WERI-Rb-1 (cell line): ENCODE data around the gene FARS2.

Source experiments
- DNase-seq: peaks from one replicate; pipeline ENCODE4 v3.0.0-alpha.2; 2020
- H3K27ac ChIP-seq: fragments of 250-450 bp; sonication (Bioruptor Pico); 2 replicates; pipeline ENCODE4 v1.5.1; 2020; ENCODE audit warnings: mild to moderate bottlenecking, moderate library complexity
- H3K27me3 ChIP-seq: fragments of 250-450 bp; sonication (Bioruptor Pico); 2 replicates; pipeline ENCODE4 v1.5.1; 2021; ENCODE audit warnings: mild to moderate bottlenecking, low read depth, moderate library complexity; ENCODE audit not compliant: insufficient read depth, severe bottlenecking
- H3K36me3 ChIP-seq: fragments of 250-450 bp; sonication (Bioruptor Pico); 2 replicates; pipeline ENCODE4 v1.5.1; 2020; ENCODE audit warnings: mild to moderate bottlenecking, moderate library complexity
- H3K4me3 ChIP-seq: 2 replicates; pipeline ENCODE4 v1.5.1; 2011; ENCODE audit warnings: low read depth, mild to moderate bottlenecking, control low read depth, low read length
- H3K9me3 ChIP-seq: fragments of 250-450 bp; sonication (Bioruptor Pico); 2 replicates; pipeline ENCODE4 v1.5.1; 2021; ENCODE audit warnings: mild to moderate bottlenecking, moderate library complexity; ENCODE audit not compliant: severe bottlenecking
- TF ChIP-seq, protein P1 (sequence below): IDR thresholded peaks from 2 replicates; pipeline ENCODE4 v1.5.1; 2011; ENCODE audit warnings: low read depth, mild to moderate bottlenecking, control low read depth, inconsistent platforms, low read length

Gene FARS2

DNA sequence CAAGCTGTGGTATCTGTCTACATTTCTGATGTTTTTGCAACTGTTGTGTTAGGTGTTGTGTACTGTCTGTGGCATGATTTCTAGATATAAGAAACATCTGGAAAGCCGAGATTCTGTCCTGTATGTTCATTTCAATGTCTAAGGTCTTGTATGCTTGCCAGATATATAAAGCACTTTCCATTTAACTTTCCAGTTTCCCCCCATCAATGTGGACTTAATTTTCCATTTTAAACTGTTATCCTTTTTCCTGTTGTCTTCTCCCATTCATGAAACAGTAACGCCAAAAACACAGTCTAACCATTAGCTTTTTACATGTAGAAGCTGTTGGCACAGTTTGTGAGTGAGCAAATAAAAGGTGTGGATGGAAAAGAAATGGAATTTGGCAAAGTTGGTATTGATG lies 181.6 kb downstream of the FARS2 start:
- no peaks in the 10 kb centered on the region for H3K9me3 ChIP-seq
- DNase-seq, result no peak
- H3K36me3 ChIP-seq, result no peaks in the 10 kb centered on the region
- H3K4me3 ChIP-seq, result no peak overlapping the region
- no peak overlapping the region for H3K27ac ChIP-seq
- TF ChIP-seq, protein P1, sequence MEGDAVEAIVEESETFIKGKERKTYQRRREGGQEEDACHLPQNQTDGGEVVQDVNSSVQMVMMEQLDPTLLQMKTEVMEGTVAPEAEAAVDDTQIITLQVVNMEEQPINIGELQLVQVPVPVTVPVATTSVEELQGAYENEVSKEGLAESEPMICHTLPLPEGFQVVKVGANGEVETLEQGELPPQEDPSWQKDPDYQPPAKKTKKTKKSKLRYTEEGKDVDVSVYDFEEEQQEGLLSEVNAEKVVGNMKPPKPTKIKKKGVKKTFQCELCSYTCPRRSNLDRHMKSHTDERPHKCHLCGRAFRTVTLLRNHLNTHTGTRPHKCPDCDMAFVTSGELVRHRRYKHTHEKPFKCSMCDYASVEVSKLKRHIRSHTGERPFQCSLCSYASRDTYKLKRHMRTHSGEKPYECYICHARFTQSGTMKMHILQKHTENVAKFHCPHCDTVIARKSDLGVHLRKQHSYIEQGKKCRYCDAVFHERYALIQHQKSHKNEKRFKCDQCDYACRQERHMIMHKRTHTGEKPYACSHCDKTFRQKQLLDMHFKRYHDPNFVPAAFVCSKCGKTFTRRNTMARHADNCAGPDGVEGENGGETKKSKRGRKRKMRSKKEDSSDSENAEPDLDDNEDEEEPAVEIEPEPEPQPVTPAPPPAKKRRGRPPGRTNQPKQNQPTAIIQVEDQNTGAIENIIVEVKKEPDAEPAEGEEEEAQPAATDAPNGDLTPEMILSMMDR, result no peak
- H3K27me3 ChIP-seq, result no peaks in the 10 kb centered on the region

DNA sequence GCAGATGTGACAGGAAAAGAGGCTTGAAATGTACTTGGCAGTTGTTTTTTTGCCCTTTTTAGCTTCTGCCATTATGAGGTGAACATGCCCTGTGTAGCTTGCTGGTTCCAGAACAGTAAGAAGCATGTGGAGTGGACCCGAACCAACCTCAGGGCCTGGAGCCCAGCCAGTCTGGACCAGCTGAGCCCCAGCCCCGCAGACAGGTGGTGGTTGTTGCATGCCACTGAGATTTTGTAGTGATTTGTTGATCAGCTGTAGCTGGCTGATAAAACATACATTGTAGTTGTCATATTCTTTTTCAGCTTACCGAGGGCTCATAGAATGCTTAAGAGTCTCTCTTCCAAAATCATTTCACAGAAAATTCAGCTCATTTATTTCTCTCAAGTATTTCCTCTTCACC lies 182.2 kb downstream of the FARS2 start:
- Histone ChIP-seq H3K27ac (no peak overlapping the region), H3K36me3 (no peaks in the 10 kb centered on the region), H3K9me3 (no peaks in the 10 kb centered on the region), H3K27me3 (no peaks in the 10 kb centered on the region), H3K4me3 (no peak overlapping the region)
- DNase-seq, result no peak
- TF ChIP-seq, protein P1, result no peak

DNA sequence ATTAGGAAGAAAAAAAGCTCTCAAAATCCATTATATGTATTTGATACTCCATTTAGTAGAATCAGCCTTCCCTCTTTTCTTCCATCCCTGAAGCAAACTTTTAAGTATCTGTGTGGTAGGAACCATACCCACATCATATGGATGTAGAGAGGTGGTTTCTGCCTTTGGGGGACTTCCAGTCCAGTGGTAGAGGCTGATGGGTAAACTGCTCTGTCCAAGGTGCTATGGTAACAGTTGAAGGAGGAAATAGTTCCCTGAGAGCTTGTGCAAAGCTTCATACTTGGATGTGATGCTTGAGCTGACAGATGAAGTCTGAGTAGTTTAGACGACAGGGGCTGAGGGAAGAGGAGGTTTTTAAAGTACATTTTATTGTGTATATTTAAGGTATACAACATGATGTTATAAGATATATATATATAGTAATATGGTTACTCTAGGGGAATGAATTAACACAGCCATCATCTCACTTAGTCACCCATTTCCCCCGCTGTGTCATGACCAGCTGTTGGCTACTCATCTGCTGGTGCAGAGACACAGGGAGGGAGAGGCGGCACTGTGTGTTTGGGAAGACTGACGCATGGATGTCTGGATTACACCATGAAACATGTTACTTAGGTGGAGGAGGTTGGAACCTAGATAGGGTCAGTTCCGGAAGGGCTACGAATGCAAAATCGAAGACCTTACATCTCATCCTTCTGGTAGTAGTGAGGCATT lies 185.2 kb downstream of the FARS2 start:
- TF ChIP-seq, protein P1, result no peak
- Histone ChIP-seq H3K36me3 (no peaks in the 10 kb centered on the region), H3K27me3 (no peaks in the 10 kb centered on the region), H3K9me3 (no peaks in the 10 kb centered on the region), H3K4me3 (no peak overlapping the region), H3K27ac (no peak overlapping the region)
- no peak for DNase-seq

DNA sequence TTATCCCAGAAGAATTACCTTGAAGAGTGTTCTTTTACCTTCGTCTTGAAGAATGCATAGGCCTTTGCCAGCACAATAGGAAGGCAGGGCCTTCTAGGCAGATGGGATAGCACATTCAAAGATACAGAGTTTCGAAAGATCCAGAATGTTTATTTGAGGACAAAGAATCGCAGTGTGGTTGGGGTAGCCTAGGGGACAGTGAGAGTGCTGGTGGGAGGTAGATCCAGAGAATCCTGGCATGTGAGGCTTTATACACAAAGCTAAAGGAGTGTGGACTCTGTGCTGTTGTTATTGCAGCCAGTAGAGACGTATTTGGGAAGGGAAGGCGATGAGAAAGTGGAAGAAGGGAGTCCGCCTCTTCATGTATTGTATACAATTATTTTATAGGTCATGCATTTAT lies 186.6 kb downstream of the FARS2 start:
- no peaks in the 10 kb centered on the region for H3K36me3 ChIP-seq
- H3K9me3 ChIP-seq, result no peaks in the 10 kb centered on the region
- H3K27ac ChIP-seq, result no peak overlapping the region
- no peak for DNase-seq
- no peaks in the 10 kb centered on the region for H3K27me3 ChIP-seq
- TF ChIP-seq, protein P1, result no peak
- H3K4me3 ChIP-seq, result no peak overlapping the region

DNA sequence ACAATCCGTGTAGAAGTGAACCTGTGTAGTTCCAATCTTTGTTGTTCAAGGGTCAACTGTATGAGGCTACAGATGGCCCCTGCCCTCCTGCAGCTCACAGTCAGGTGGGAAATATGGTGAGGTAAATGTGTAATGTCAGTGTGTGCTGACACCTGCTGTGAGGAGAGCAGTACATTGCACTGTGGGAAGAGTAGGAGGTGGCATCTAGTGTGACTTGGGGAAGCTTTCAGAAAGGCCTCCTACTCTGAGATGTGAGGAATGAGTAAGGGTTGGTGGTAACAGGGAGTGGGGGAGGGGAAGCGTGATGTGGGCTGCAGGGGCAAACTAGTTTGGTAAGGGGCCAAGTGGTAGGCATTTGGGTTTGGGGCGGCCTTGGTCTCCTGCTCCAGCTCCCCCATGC lies 188.8 kb downstream of the FARS2 start:
- H3K27ac ChIP-seq, result no peak overlapping the region
- TF ChIP-seq, protein P1, result no peak
- no peaks in the 10 kb centered on the region for H3K36me3 ChIP-seq
- no peak overlapping the region for H3K4me3 ChIP-seq
- no peak for DNase-seq
- no peaks in the 10 kb centered on the region for H3K27me3 ChIP-seq
- H3K9me3 ChIP-seq, result no peaks in the 10 kb centered on the region

DNA sequence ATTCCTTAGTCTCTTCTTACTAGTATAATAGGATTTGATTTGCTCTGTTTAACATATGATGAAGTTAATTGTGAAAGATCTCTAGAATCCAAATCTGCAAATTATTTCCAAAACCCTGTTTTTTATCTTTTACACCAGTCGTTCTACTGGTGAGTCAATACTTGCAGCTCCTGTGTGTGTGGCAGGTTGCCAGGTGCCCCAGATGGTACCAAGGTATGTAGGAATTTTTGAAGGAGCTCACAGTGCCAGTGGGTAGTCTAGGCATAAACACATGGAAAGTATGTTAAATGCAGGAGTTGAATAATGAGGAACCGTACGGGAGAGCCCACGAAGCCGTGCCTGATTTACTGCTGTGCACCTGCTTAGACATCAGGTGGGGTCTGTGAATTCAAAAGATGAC lies 192.2 kb downstream of the FARS2 start:
- no peaks in the 10 kb centered on the region for H3K36me3 ChIP-seq
- no peak for DNase-seq

More for the DNA sequence above, 192.2 kb downstream of the FARS2 start:
- Histone ChIP-seq H3K4me3 (no peak overlapping the region), H3K27ac (no peak overlapping the region), H3K27me3 (no peaks in the 10 kb centered on the region), H3K9me3 (no peaks in the 10 kb centered on the region)
- TF ChIP-seq, protein P1, result no peak
